GM12874 (cell line): ENCODE results near the gene TRPC4AP.

Experiments
- TF ChIP-seq, protein P1 (sequence below): IDR thresholded peaks from 2 replicates; pipeline ENCODE4 v1.5.1; 2011; ENCODE audit warnings: low read depth, mild to moderate bottlenecking, control low read depth, low read length, moderate library complexity; ENCODE audit not compliant: insufficient read depth

TRPC4AP gene

DNA sequence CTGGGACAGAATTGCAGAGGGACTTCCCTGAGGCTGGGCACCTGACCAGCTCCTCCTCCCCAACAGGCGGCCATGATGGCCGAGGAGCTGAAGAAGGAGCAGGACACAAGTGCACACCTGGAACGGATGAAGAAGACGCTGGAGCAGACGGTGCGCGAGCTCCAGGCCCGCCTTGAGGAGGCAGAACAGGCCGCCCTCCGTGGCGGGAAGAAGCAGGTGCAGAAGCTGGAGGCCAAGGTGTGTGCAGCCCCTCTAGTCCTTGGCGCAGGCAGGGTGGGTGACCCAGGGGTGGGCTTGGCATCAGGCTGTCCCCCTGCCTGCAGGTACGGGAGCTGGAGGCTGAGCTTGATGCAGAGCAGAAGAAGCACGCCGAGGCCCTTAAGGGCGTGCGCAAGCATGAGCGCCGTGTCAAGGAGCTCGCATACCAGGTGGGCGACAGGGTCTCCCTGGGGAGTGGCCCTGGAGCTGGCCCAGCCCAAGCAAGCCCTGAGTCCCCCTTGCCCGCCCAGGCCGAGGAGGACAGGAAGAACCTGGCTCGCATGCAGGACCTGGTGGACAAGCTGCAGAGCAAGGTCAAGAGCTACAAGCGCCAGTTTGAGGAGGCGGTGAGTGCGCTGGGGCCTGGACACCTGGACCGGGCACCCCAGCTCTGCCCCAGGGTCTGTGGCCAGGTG is 91.5 kb downstream of the TRPC4AP start:
- TF ChIP-seq, protein P1, sequence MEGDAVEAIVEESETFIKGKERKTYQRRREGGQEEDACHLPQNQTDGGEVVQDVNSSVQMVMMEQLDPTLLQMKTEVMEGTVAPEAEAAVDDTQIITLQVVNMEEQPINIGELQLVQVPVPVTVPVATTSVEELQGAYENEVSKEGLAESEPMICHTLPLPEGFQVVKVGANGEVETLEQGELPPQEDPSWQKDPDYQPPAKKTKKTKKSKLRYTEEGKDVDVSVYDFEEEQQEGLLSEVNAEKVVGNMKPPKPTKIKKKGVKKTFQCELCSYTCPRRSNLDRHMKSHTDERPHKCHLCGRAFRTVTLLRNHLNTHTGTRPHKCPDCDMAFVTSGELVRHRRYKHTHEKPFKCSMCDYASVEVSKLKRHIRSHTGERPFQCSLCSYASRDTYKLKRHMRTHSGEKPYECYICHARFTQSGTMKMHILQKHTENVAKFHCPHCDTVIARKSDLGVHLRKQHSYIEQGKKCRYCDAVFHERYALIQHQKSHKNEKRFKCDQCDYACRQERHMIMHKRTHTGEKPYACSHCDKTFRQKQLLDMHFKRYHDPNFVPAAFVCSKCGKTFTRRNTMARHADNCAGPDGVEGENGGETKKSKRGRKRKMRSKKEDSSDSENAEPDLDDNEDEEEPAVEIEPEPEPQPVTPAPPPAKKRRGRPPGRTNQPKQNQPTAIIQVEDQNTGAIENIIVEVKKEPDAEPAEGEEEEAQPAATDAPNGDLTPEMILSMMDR = no peak

DNA sequence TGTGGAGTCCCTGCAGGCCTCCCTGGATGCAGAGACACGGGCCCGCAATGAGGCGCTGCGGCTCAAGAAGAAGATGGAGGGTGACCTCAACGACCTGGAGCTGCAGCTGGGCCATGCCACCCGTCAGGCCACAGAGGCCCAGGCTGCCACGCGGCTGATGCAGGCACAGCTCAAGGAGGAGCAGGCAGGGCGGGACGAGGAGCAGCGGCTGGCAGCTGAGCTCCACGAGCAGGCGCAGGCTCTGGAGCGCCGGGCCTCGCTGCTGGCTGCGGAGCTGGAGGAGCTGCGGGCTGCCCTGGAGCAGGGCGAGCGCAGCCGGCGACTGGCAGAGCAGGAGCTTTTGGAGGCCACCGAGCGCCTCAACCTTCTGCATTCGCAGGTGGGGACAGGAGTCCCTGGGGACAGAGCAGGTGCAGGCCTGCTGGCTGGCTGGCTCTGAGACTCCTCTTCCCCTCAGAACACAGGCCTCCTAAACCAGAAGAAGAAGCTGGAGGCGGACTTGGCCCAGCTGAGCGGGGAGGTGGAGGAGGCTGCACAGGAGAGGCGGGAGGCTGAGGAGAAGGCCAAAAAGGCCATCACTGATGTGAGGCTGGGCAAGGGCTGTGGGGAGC is 92.2 kb downstream of the TRPC4AP start:
- TF ChIP-seq, protein P1 = no peak

DNA sequence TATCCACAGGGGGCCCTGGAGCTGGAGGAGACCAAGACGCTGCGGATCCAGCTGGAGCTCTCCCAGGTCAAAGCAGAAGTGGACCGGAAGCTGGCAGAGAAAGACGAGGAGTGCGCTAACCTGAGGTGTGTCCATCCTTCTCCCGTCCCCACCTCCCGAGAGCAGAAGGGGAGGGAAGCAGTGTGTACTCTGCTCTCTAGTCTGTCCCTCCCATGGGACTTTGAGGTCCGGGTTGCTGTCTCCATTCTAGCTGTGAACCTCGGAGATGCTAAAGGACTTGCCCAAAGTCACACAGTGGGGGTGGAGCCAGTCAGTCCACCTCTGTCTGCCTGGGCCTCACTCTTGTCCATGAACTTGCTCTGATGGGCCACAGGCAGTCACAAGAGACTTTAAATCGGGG is 92.8 kb downstream of the TRPC4AP start:
- TF ChIP-seq, protein P1 = no peak

DNA sequence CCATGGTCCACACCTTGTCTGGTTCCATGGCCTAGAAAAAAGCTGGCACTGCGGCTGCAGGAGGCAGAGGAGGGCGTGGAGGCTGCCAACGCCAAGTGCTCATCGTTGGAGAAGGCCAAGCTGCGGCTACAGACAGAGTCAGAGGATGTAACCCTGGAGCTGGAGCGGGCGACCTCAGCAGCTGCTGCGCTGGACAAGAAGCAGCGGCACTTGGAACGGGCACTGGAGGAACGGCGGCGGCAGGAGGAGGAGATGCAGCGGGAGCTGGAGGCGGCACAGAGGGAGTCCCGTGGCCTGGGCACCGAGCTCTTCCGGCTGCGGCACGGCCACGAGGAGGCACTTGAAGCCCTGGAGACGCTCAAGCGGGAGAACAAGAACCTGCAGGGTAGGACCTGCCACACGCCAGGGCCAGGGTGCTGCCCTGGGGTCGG is 93.6 kb downstream of the TRPC4AP start:
- TF ChIP-seq, protein P1 = no peak

DNA sequence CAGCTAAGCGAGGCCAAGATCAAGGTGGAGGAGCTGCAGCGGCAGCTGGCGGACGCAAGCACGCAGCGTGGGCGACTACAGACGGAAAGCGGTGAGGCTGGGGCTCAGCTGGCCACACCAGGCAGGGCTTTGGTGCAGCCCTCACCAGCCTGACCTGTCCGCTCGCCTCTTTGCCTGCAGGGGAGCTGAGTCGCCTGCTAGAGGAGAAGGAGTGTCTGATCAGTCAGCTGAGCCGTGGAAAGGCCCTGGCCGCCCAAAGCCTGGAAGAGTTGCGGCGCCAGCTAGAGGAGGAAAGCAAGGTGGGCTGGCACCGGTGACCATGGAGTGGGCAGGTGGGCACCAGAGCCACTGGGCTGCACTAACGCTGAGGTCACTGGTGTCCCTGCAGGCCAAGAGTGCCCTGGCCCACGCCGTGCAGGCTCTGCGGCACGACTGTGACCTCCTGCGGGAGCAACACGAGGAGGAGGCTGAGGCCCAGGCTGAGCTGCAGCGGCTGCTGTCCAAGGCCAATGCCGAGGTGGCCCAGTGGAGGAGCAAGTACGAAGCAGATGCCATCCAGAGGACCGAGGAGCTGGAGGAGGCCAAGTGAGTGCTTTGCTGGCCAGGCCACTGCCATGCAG is 94.2 kb downstream of the TRPC4AP start:
- TF ChIP-seq, protein P1 = no peak

DNA sequence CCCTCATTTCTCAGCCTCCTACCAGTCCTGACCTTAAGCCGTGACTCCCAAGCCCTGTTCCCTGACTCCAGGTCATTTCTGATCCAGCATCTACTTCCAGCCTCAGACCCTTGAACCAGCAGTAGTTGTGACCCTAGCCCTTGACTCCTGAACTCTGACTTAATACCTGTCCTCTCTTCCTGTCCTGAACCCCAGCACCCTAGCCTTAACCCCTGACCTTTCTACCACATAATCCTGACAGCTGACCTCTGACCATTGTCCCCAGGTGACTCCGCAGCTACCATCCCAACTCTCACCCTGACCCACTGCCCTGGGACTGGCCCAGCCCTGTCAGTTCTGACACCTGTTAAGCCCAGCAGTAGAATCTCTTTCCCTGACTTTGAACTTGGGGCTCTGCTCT is 94.8 kb downstream of the TRPC4AP start:
- TF ChIP-seq, protein P1 = no peak

DNA sequence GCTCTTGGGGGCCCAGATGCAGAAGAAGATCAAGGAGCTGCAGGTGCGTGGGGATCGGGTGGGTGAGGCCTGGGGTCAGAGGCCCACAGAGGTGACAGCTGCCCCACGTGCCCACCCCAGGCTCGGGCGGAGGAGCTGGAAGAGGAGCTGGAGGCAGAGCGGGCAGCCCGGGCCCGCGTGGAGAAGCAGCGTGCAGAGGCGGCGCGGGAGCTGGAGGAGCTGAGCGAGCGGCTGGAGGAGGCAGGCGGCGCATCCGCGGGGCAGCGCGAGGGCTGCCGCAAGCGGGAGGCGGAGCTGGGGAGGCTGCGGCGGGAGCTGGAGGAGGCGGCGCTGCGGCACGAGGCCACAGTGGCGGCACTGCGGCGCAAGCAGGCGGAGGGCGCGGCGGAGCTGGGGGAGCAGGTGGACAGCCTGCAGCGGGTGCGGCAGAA is 95.5 kb downstream of the TRPC4AP start:
- TF ChIP-seq, protein P1 = no peak
